CD4-positive, alpha-beta T cell treated with Interleukin-15 for 1 hour (primary cell): ENCODE data around the gene SUSD2.

Experiments used
- DNase-seq: peaks from one replicate; pipeline ENCODE4 v3.0.0-alpha.2; 2020

SUSD2 gene

GRCh38 chr22:24154826-24155225 is 26.5 kb upstream of the SUSD2 start:
- DNase-seq: no peak

GRCh38 chr22:24155627-24156140 is 25.6 kb upstream of the SUSD2 start:
- DNase-seq: peak; percentile 57

- peak; percentile 46 for DNase-seq
These were observed 25.0 kb upstream of the SUSD2 start for GRCh38 chr22:24156141-24156912.

- DNase-seq: peak; percentile 88
These were observed 24.1 kb upstream of the SUSD2 start for GRCh38 chr22:24156913-24157821.

GRCh38 chr22:24157822-24158135 is 23.5 kb upstream of the SUSD2 start:
- no peak for DNase-seq

GRCh38 chr22:24159650-24160049 is 21.6 kb upstream of the SUSD2 start:
- no peak for DNase-seq

GRCh38 chr22:24160546-24160945 is 20.7 kb upstream of the SUSD2 start:
- DNase-seq: no peak

GRCh38 chr22:24161485-24161884 is 19.8 kb upstream of the SUSD2 start:
- no peak for DNase-seq

- no peak for DNase-seq
These were observed 19.4 kb upstream of the SUSD2 start for GRCh38 chr22:24161909-24162308.

- DNase-seq: no peak
These were observed 18.9 kb upstream of the SUSD2 start for GRCh38 chr22:24162436-24162835.

- no peak for DNase-seq
These were observed 17.0 kb upstream of the SUSD2 start for GRCh38 chr22:24164243-24164642.

GRCh38 chr22:24164940-24165339 is 16.3 kb upstream of the SUSD2 start:
- no peak for DNase-seq

- DNase-seq: no peak
These were observed 15.6 kb upstream of the SUSD2 start for GRCh38 chr22:24165673-24166072.

GRCh38 chr22:24166811-24167210 is 14.5 kb upstream of the SUSD2 start:
- DNase-seq: no peak

- DNase-seq: no peak
These were observed 11.7 kb upstream of the SUSD2 start for GRCh38 chr22:24169439-24170058.

- DNase-seq: no peak
These were observed 11.1 kb upstream of the SUSD2 start for GRCh38 chr22:24170188-24170587.

GRCh38 chr22:24170632-24171031 is 10.7 kb upstream of the SUSD2 start:
- DNase-seq: no peak

- DNase-seq: no peak
These were observed 9.5 kb upstream of the SUSD2 start for GRCh38 chr22:24171822-24172221.

GRCh38 chr22:24175160-24175808 is 6.0 kb upstream of the SUSD2 start:
- DNase-seq: peak; percentile 68

- no peak for DNase-seq
These were observed 5.2 kb upstream of the SUSD2 start for GRCh38 chr22:24176040-24176439.

- no peak for DNase-seq
These were observed 4.7 kb upstream of the SUSD2 start for GRCh38 chr22:24176630-24177029.

GRCh38 chr22:24177045-24177444 is 4.2 kb upstream of the SUSD2 start:
- DNase-seq: no peak

GRCh38 chr22:24177456-24177855 is 3.8 kb upstream of the SUSD2 start:
- no peak for DNase-seq
